ENCODE data around the gene TMEM255B. TPM values are rescaled to one million over a fixed set of nuclear protein-coding genes. Genes with fewer than 3 reads are reported as not detected.

TMEM255B gene
- total RNA-seq, 1 experiment from 2014 or later: 4.7 TPM

GRCh38 chr13:113749507-113749906 is 9.5 kb upstream of the TMEM255B start (continued):
- no peak for TF ChIP-seq ATF6 (CRISPR knock-in tag; IDR thresholded peaks at IDR 0.05)
- no peak for TF ChIP-seq CDX4 (CRISPR knock-in tag; IDR thresholded peaks at IDR 0.05; ENCODE audit: borderline replicate concordance)
- TF ChIP-seq ATF2 (CRISPR knock-in tag; IDR thresholded peaks at IDR 0.05; ENCODE audit: borderline replicate concordance, low read depth): no peak
- no peak for TF ChIP-seq ZNF532 (CRISPR knock-in tag; IDR thresholded peaks at IDR 0.05; ENCODE audit: borderline replicate concordance)

- no peak overlapping the region for H3K4me3 Mint-ChIP-seq
- H3K9me3 Mint-ChIP-seq: peaks cover 20% of the 10 kb centered on the region
- H3K27me3 Mint-ChIP-seq (ENCODE audit: low read depth): peaks cover 3% of the 10 kb centered on the region
- ChIA-PET POLR2A (no interaction called here), CTCF (interaction anchor here (1.2 kb wide), 1 partner anchor 8 kb away, joined by 3 read pairs; no protein-coding TSS in a partner anchor)
- H3K4me1 Mint-ChIP-seq: no peaks in the 10 kb centered on the region
- no peak for DNase-seq (ENCODE audit: low spot score)
- ATAC-seq: no peak
- peaks cover 15% of the 10 kb centered on the region for H3K36me3 Mint-ChIP-seq
- H3K27ac Mint-ChIP-seq: no peak overlapping the region
- no peak for TF ChIP-seq FOXJ3 (CRISPR knock-in tag; IDR thresholded peaks at IDR 0.05; ENCODE audit: borderline replicate concordance)
- no peak for TF ChIP-seq ZNF232 (CRISPR knock-in tag; IDR thresholded peaks at IDR 0.05)
- no peak for TF ChIP-seq ARID4B (CRISPR knock-in tag; IDR thresholded peaks at IDR 0.05; ENCODE audit: borderline replicate concordance)
- TF ChIP-seq TEAD4 (CRISPR knock-in tag; IDR thresholded peaks at IDR 0.05): no peak
- no peak for TF ChIP-seq ZNF281 (CRISPR knock-in tag; IDR thresholded peaks at IDR 0.05)
- no peak for TF ChIP-seq HMGXB4 (CRISPR knock-in tag; IDR thresholded peaks at IDR 0.05)
- no peak for TF ChIP-seq STAT6 (CRISPR knock-in tag; conservative IDR thresholded peaks at IDR 0.05; ENCODE audit: low read depth)
- no peak for TF ChIP-seq NR3C1 (CRISPR knock-in tag; conservative IDR thresholded peaks at IDR 0.05; ENCODE audit: low read depth)
- no peak for TF ChIP-seq JAZF1 (CRISPR knock-in tag; IDR thresholded peaks at IDR 0.05)
These were observed 9.1 kb upstream of the TMEM255B start for GRCh38 chr13:113749967-113750366.
